GM10248 (cell line): Measurements from ENCODE around the gene SIM2.

Experiments
- CTCF ChIA-PET: fragments of 300-600 bp; sonication (Branson Sonifier 250); formaldehyde crosslinking; extraction: SDS; loops from one replicate; lab custom pipeline; 2021; ENCODE audit warnings: antibody characterized with exemption; lab: Yijun Ruan, JAX
- POLR2A ChIA-PET: fragments of 350-650 bp; sonication (Branson Sonifier 250); formaldehyde crosslinking; extraction: SDS; loops from one replicate; lab custom pipeline; 2020; ENCODE audit warnings: antibody characterized with exemption; lab: Yijun Ruan, JAX
- DNase-seq: peaks from one replicate; pipeline ENCODE4 v3.0.0; 2012; ENCODE audit errors: extremely low spot score
- CTCF ChIP-seq: IDR thresholded peaks from 2 replicates; pipeline ENCODE4 v1.5.1; 2012; ENCODE audit warnings: mild to moderate bottlenecking, low read depth; ENCODE audit errors: extremely low read depth, missing control alignments, control extremely low read depth

The SIM2 gene

GRCh38 chr21:36716836-36717235 lies 17.9 kb downstream of the SIM2 start:
- POLR2A ChIA-PET = no interaction called here
- CTCF ChIA-PET = interaction anchor here (1.0 kb wide), 1 partner anchor 12 kb away, joined by 3 read pairs; no protein-coding TSS in a partner anchor
- TF ChIP-seq CTCF = no peak
- DNase-seq = no peak

GRCh38 chr21:36717976-36718375 lies 19.1 kb downstream of the SIM2 start:
- DNase-seq = no peak
- CTCF ChIA-PET = no interaction called here
- TF ChIP-seq CTCF = no peak
- POLR2A ChIA-PET = no interaction called here

DNA sequence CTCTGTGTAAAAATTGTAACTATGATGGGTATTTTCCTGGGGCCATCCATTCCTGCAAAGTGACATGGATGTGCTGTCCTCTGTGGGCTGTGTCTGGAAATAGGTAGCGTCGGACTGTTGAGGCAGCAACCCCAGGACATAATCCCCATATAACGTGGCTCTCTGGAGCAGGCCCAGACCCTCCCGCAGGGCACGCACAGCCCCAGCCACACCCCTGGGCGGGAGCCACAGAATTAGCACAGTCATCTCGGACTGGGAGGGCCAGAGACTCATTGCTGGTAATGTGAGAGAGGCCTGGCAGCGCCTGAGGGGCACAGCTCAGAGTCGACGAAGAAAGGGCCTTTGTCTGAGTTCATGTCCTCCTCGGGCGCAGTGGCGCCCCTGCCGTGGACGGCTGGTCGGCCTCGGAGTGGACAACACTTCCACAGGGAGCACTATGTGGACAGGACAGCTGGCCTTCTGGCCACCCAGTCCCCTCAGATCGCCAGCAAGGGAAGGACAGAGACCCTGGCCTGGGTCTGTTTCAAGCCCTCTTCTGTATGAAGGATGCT lies 20.1 kb downstream of the SIM2 start:
- no peak for DNase-seq
- TF ChIP-seq CTCF = no peak
- ChIA-PET POLR2A (no interaction called here), CTCF (no interaction called here)

DNA sequence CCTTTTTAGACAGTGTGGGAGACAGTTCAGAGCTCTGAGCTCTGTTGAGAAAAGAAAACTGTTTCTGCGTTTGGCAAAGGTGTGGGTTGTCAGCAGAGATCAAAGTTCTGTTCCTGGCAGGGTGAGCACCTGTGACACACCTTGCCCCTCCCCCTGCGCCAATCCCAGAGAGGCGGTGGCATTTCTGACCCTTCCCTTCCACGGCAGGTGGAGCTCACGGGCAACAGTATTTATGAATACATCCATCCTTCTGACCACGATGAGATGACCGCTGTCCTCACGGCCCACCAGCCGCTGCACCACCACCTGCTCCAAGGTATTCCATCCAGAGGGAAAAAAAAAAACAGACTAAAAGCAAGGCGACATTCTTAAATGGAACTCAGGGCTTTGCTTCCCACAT lies 20.7 kb downstream of the SIM2 start:
- ChIA-PET POLR2A (no interaction called here), CTCF (no interaction called here)
- DNase-seq = no peak
- TF ChIP-seq CTCF = no peak

- ChIA-PET CTCF (interaction anchor here (0.7 to 1.0 kb wide), 2 partner anchors 9 to 289 kb away, joined by 3 read pairs; no protein-coding TSS in a partner anchor), POLR2A (no interaction called here)
- no peak for DNase-seq
- TF ChIP-seq CTCF = no peak
Measured at GRCh38 chr21:36721817-36722216, 22.9 kb downstream of the SIM2 start.

- CTCF ChIA-PET = interaction anchor here (0.7 to 1.0 kb wide), 2 partner anchors 8 to 288 kb away, joined by 3 read pairs; no protein-coding TSS in a partner anchor
- TF ChIP-seq CTCF = no peak
- no peak for DNase-seq
- POLR2A ChIA-PET = no interaction called here
Measured at GRCh38 chr21:36722370-36723368, 23.8 kb downstream of the SIM2 start.
